Kidney glomerular epithelial cell (primary cell): Measurements from ENCODE around the gene SEC16A.
"Not testable (repeated sequence)": the region's sequence is repeated elsewhere in the genome, so short reads cannot be mapped to it uniquely, and the experiment has no call there.

Source experiments
- DNase-seq: peaks from one replicate; lab custom pipeline; 2025; lab: John Stamatoyannopoulos, UW

SEC16A gene

DNA sequence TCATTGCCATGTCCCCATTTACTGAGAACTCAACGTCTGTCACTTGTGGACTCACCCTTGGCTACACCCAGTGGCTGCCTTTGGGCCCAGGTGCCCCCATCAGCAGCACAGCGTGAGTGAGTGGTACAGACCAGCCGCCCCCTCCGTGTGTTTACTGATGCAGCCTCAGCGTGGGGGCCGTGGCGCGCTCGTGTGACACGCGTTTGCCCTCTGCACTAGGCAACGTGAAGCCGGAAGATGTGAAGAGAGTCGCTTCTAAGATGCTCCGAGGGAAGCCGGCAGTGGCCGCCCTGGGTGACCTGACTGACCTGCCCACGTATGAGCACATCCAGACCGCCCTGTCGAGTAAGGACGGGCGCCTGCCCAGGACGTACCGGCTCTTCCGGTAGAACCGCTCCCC, 60.0 kb downstream of the SEC16A start:
- no peak for DNase-seq

DNA sequence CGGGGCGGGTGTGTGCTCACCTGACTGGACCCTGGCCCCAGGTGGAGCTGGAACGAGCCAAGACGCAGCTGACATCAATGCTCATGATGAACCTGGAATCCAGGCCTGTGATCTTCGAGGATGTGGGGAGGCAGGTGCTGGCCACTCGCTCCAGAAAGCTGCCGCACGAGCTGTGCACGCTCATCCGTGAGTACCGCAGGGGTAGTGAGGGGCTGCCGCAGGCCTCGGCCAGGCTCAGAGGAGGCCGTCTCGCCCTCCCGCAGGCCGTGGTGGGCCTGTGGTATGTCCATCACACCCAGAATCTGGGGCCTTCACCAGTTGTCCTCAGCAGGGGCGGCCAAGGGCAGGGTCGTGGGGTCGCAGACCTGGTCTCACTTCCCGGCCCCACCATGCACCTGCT, 61.0 kb downstream of the SEC16A start:
- no peak for DNase-seq

DNA sequence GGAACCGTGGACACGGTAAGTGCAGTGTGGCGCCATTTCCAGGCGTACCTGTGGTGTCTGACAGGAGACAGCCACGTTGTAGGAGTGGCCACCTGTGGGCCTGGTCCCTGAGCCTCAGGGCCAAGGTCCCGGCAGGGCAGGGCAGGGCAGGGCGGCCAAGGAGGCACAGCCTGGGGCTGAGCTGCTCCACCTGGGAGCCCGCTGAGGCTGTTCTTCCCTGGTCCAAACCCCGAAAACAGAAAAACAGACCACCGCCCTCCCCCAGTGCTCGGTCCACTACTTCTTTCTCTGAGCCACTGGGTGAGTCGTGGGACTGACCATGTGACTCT, 63.8 kb downstream of the SEC16A start:
- DNase-seq = no peak

DNA sequence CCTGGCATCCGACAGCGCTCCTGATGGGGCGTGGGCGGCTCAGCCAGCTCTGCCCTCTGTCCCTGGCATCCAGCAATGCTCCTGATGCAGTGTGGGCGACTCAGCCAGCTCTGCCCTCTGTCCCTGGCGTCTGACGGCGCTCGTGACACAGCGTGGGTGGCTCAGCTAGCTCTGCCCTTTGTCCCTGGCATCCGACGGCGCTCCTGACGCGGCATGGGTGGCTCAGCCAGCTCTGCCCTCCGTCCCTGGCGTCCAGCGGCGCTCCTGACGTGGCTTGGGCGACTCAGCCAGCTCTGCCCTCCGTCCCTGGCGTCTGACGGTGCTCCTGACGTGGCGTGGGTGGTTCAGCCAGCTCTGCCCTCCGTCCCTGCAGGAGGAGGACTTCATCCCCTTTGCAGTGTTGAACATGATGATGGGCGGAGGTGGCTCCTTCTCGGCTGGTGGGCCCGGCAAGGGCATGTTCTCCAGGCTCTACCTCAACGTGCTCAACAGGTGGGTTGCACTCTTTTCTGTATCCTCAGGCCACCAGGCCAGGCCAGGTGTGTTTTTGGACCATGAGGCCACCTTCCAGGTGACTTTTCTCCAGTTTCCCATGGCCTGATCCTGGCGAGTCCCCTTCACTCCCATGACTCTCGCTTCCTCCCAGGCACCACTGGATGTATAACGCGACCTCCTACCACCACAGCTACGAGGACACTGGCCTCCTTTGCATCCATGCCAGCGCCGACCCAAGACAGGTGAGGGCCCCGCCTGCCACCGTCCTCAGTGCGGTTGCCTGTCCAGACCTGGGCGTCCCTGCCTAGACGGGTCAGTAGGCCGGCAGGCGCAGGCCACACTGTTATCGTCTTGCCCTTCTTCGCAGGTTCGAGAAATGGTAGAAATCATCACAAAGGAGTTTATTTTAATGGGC, 64.4 kb downstream of the SEC16A start:
- no peak for DNase-seq

DNA sequence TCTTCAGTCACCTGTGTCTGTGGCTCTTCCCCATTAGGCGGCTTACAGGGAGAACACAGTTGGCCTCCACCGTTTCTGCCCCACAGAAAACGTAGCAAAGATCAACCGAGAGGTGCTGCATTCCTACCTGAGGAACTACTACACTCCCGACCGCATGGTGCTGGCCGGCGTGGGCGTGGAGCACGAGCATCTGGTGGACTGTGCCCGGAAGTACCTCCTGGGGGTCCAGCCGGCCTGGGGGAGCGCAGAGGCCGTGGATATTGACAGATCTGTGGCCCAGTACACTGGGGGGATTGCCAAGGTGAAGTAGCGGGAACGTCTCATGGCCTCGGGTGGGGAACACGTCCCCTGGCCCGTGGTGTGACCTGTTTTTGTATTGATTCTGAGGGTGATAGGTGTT, 65.9 kb downstream of the SEC16A start:
- DNase-seq = no peak

DNA sequence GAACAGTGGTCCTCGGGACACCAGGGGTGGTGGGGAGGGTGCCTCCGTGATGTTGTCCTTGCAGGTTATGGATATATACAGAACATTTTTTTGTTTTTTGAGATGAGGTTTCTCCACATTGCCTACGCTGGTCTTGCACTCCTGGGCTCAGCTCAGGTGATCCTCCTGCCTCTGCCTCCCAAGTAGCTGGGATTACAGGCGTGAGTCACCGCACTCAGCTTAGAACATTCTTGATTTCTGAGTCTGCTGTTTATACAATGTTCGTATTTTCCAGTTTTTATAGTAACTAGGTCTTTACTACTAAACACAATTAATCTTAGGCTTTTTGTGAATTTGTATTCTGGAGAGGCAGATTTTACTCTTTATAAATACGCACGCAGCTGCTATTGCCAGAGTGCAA, 66.4 kb downstream of the SEC16A start:
- DNase-seq = no peak

DNA sequence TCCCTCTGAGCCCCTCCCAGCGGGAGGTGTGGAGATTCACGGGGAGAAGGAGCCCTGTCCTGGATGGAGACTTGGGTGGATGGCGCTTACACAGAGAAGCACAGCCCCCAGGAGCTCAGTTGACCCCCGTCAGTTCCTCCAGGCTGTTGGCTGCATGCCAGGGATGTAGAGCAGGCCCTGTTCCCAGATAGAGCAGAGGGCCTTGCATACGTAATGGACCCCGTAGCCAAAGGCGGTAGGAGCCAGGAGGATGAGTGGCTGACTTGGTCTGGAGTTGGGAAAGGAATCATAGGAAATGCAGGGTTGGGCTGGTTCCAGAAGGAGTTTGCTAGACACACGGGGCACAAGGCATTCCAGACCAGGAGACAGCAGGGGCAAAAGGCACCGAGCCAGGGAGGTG, 69.9 kb downstream of the SEC16A start:
- DNase-seq = no peak

DNA sequence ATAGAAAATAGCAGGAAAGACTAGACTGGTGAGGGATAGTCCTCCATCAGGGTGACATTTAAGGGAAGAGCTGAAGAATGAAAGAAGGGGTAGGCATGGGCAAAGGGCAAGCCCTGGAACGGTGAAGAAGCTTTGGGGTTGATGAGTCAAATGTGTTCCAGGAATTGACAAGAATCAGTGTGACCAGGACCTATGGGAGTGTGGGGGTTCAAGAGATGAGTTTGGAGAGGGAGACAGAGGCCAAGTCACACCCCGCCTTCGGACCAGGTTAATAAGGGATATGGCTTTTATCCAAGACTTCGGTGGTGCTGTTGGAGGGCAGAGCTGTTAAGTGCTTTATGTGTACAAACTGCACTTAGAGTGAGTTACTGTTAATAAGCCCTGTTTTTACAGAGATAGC, 71.5 kb downstream of the SEC16A start:
- no peak for DNase-seq

DNA sequence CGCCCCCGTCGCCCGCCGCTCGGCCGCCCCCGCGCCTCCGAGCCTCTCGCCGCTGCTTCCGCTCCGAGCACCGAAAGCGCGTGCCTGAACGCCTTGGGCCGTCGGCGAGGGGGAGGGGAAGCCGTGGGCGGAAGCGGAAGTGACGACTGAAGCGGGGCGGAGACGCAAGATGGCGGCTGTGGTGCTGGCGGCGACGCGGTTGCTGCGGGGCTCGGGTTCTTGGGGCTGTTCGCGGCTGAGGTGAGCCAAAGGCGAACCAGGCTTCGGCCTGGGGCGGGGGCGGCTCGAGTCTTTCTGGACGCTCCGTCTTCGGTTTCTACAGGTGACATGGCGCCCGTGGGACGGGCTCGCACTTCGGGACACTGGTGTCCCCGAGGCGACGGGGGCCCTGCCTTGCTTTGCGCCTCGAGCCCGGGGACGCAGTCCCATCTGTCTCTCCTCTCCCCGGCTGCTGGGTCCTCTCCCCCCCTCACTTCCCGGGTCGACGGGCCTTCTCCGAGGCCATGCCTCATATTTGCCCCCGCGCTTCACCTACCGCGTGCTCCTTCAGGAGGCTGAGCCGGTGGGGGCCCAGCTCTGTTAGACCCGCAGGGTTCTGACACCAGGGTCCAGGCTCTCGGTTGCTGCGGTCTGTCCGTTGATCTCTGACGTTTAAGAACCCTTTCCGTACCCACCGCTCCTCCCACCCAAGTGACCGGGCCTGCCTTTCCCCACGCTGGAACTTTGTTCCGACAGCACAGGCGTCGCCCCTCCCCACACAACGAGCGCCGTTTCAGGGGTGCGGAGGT, 72.1 kb downstream of the SEC16A start, which contains the start of the genes ENTR1 and PMPCA:
Gene ENTR1 (minus strand): TSS at position 115 of the 788 bp plus-strand sequence. CDS start 217 bp downstream, outside the sequence.
Gene PMPCA (plus strand): TSS at position 159 of the 788 bp plus-strand sequence. CDS start 11 bp downstream, at position 170.
- peak; percentile 78 for DNase-seq

DNA sequence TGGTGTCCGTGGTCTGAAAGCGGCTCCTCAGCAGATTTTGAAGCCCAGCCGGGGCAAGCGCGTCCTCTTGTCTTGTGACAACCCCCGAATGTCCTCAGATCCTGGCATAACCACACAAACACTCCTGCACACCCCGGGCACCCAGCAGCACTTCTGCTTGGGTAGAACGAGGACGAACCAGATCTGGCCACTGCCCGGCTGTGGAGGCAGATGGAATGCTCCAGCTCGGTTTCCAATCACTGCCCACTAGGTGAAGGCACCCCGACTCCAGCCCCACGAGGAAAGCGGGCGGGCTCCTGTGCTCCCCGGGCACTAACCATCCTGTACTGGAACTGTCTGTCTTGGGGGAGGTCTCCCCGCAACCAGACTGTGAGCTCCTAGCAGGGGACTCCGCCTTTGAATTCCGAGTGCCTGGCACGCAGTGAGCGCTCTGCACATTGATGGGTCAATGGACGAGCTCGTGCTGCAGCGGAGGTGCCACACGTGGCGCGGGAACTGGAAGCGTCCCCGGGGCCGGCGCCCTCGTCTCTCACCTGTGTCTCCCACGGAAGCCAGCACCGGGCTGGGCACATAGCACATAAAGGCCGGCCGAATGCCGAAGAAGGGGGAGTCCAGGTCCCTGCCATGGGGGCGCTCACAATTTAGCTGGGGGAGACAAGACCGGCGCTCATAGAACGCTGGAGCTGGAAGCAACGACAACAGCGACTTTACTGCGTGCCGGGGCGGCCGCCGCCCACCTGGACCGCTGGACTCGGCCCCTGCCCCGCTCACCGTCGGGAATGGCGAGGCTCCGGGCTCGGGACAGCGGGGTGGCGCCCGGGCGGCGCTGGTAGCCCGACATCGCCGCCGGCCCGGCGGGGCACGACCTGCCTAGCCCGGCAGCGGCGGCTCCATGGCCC, 73.0 kb downstream of the SEC16A start:
- DNase-seq = peak; percentile 5

DNA sequence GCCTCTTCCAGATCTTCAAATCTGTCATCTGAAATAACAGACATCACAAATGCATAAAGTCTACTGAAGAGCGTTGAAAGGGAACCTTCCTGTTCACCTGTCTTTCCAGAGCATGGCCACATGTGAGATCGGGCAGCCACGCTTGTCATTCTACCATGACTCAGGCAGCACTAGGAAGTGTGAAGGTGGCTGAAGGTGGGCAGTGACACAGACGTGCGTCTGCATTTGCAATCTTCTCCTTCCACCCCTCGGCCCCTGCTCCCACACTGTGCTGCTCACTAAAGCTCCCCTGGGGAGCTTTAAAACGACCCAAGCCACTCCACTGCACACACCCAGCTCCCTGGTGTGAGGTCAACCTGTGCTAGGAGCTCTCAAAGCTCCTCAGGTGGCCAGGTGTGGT, 74.9 kb downstream of the SEC16A start:
- no peak for DNase-seq

DNA sequence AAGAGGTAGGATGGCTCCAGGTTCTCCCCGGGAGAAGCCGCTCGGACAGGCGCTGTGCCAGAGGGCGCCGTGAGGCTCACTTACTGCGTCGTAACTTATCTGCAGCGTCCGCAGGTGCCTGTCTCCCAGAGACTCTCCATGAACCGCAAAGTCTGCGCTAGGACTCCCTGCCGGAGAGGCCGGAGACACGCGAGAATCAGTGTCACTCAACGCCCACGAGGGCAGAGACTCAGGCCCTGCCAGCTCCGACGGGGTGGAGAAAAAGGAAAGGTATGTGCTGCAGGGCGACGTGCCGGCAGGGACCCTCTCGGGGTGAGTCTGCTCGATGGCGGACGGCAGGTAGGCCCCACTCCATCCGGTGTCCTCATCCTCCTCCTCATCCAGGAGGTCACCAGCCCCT, 75.8 kb downstream of the SEC16A start:
- not testable (repeated sequence) for DNase-seq

DNA sequence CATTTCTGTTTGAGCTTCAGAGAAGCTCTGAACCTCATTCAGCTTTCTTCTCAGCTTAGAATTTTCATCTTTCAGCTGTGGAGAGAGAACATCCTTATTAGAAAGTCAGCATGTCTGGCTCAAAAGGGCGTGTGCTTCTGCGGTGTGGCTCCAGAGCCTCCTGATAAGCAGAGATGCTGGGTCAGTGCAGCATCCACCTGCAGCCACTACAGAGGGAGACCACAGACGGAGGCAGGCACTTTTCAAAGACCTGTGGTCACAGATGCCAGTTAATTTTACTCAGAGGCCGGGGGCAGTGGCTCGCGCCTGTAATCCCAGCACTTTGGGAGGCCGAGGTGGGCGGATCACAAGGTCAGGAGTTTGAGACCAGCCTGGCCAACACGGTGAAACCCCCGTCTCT, 76.9 kb downstream of the SEC16A start:
- not testable (repeated sequence) for DNase-seq

DNA sequence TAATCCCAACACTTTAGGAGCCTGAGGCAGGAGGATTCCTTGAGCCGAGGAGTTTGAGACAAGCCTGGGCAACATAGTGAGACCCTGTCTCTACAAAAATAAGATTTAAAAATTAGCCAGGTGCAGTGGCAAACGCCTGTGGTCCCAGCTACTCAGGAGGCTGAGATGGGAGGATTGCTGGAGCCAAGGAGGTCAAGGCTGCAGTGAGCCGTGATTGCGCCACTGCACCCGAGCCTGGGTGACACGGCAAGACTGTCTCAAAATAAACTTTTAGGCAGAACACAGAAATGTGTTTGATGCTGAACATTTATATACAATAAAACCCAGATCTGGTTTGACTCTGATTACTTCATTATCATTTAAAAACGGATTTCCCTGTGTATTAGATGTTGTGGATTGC, 77.4 kb downstream of the SEC16A start:
- DNase-seq = no peak

DNA sequence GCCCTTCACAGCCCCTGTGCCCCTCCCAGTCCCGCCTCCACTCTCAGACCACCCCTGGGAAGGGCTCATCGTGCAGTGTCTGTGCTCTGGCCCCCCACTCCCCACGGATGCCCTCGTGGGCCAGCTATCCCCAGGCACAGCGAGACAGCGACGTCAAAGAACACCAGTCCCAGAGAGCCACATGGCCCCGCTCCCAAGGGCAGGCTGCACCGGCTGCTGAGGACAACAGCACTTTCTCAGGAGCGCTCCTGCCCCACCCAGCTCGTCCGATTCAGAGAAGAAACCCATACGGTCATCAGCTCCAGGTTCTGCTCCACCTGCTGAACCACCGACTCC, 78.1 kb downstream of the SEC16A start:
- DNase-seq = no peak

DNA sequence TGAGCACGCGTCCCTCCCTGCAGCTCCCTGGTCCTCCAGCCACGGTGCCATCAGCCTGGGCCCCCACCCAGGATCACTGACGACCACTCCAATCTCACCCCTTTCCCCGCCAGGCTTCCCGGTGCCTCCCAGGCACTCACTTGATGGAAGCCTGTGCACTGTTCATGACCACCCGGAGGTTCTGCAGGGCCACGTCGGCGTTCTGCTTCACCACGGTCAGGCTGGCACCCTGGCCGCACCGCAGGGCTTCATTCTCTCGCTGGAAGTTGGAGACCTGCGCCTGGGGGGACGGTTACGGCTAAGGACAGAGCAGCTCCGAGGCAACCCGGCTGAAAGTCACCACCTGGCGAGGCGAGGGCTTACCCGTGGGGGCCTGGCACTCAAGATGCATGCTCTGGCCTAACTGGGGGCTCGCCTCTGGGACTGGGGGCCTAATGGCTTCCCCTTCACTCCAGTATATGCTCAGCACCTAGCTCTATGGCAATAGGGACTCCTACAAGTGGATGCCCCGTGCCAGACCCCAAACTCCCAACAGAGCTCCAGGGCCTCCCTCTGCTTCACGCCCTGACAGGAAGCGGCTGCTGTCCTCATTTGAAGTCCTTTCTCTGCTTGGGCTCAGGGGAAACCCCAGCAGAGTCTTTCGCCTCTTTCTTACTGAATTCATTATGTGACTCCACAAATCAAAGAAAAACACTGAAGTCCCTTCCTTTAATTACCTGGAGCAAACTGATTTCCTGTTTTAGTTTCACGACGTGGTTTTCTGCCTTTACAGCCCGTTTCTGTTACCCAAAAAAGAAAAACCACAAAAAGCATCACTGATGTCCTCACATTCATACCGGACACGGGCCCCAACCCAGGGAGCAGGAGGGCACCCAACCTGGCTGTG, 78.7 kb downstream of the SEC16A start:
- no peak for DNase-seq

DNA sequence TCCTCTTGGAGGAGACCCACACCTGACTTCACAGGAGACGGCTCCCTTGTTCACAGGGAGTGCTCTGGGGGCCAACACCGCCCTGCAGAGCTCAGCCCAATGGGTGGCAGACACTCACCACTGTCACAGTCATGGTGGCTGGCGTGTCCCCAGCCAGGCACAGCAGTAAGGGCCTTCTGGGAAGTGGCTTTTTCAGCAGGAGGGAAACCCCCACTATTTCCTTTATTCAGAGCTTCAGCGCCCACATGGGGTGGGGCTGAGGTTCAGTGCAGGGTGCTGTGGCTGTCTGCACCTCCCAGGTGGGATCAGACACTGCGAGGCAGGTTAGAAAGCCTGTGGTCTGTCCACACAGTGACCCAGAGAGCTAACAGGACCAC, 79.3 kb downstream of the SEC16A start:
- DNase-seq = no peak

DNA sequence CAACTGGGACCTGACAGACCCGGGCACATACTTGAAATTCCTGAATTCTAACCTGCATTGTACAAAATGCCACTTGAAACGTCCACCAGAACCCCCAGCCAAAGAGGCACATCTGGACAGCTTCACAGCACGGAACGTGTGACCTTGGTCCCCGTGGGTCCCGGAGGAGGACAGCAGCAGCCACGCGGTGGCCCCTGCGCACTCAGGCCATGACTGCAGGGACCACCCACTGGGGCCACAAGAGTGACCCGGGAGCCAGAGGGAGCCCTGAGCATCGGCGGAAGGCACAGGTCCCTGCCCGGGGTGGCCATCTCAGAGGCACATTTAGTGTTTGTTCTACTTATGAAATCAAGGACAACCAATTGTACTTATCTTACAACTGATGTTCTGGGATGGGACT, 80.8 kb downstream of the SEC16A start:
- no peak for DNase-seq

DNA sequence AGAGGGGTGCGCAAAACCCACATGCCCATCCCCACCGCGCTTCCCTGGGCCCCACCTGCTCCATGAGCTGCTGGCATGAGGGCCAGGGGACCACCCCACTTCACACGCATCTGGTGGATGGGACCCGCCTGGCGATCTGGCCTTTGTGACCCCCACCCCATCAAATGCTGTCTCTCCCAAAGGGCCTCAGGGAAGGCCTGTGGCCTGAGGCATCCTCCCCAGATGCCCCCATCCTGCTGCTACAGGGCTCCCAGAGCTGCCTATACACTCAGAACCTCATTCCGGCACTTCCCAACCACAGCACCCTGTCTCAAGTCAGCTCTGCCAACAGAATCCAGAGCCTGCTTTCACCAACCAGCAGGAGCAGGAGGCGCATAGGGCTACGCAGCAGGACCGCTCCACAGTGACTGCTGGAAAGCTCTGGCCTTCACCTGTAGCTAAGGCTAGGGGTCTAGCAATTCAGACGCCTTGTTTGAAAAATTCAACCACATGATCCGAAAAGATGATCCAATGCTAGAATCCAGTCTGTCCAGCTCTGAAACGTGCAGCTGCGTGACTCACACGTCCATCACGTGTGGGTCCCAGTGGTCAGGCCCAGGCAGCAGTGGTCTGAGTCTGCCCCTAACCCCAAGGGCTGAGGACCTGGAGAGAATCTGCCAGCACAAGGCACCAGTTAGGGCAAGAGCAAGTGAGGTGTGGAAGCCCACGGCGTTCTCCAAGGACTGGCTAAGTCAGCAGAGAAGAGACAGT, 81.5 kb downstream of the SEC16A start:
- no peak for DNase-seq

DNA sequence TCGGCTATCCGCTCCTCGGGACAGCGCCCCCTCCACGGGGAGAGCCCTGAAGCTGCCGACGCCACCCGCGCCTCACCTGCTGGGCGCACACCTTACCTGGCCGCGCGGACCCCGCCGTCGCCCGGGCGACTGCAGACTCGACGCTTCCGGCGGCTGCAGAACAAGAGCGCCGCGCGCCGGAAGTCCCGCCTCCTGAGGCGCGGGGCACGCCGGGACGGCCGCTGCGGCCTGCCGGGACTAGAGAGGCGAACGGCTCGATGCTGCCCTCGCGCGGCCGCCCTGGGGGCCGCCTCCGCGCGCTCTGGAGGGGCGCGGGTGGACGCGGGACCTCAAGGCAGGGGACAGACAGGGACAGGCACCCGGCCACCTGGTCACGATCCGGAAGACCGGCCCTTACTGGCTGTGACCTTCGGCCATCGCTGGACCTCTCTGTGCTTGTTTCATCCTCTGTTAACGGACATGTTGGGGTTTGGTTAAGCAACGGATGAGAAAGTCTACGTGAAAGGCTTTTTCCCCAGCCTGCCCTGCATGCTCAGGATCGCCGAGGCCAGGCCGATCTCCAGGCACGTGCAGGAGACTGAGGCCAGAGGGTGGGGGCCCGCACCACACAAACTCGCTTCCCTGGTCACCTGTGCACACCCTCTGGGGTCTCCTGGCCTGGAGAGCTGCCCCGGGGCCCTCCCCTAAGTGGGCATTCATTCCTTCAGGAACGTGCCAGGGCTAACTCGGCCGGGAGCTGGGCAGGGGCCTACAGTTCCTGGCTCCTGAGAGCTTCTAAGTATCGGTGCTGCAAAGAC, 82.6 kb downstream of the SEC16A start, which contains the start of gene SNAPC4:
Gene SNAPC4 (minus strand): TSS at position 133 of the 797 bp plus-strand sequence. CDS start 1,742 bp downstream, outside the sequence.
- DNase-seq = peak; percentile 84
